Measurements from ENCODE around the gene FAM13A.

GRCh38 chr4:88732714-88733368 is 324.1 kb downstream of the FAM13A start:
- TF ChIP-seq POLR2AphosphoS5 (IDR thresholded peaks at IDR 0.05; ENCODE audit: low read depth), result no peak
- TF ChIP-seq, protein P1, sequence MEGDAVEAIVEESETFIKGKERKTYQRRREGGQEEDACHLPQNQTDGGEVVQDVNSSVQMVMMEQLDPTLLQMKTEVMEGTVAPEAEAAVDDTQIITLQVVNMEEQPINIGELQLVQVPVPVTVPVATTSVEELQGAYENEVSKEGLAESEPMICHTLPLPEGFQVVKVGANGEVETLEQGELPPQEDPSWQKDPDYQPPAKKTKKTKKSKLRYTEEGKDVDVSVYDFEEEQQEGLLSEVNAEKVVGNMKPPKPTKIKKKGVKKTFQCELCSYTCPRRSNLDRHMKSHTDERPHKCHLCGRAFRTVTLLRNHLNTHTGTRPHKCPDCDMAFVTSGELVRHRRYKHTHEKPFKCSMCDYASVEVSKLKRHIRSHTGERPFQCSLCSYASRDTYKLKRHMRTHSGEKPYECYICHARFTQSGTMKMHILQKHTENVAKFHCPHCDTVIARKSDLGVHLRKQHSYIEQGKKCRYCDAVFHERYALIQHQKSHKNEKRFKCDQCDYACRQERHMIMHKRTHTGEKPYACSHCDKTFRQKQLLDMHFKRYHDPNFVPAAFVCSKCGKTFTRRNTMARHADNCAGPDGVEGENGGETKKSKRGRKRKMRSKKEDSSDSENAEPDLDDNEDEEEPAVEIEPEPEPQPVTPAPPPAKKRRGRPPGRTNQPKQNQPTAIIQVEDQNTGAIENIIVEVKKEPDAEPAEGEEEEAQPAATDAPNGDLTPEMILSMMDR (IDR thresholded peaks at IDR 0.05; ENCODE audit: insufficient read depth, low read length), result no peak
- TF ChIP-seq GABPA (IDR thresholded peaks at IDR 0.05; ENCODE audit: low read depth), result no peak

Data from HL-60 (cell line).